Activated CD4-positive, CD25-positive, alpha-beta regulatory T cell treated with anti-CD3 and anti-CD28 coated beads, Interleukin-2, amount 50 U/mL, for 24 hours (primary cell): ENCODE measurements around the gene LANCL3.
"Not testable (repeated sequence)": the region's sequence is repeated elsewhere in the genome, so short reads cannot be mapped to it uniquely, and the experiment has no call there.

Experiments
- ATAC-seq, 2 donors: fragments of 150-1000 bp; cut with Tn5 transposase; one replicate each; pipeline ENCODE4 v1.10.0; 2021; ENCODE audit warnings: mild to moderate bottlenecking in 1 of 2, moderate library complexity in 1 of 2

Gene LANCL3

DNA sequence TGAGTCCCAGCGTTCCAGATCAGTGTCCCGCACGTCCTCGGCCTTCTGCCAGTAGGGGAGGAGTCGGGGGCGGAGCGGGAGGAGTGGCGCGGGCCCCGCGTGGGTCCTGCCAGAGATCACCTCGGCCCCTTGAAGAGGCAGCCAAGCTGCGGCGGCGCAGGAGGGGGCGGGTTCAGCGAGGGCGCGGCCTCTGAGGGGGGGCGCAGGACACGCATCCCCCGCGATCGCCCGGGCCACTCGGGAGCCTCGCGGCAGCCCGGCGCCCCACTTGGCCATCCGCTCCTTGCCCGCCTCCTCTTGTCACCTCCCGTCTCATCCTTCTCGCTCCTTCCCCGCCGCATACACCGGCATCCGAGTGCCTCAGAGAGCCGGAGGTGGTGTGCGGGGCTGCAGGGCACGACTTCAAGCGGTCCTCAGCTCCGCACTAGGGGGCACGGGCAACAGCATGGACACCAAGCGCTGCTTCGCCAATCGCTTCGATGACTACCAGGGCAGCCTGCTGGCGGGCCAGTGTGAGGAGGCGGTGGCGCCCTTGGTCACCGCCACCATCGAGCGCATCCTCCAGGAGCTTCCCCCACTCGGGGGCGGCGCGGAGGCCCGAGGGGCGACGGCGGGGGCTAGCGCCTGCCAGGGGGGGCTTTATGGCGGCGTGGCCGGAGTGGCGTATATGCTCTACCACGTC lies at the start of gene LANCL3:
LANCL3 (plus strand) TSS at position 236 of the 682 bp plus-strand sequence; CDS start at position 446, 210 bp downstream.
- ATAC-seq: not testable (repeated sequence)

GRCh38 chrX:37523673-37524072 lies 47.8 kb upstream of the LANCL3 start:
- ATAC-seq: not testable (repeated sequence)

DNA sequence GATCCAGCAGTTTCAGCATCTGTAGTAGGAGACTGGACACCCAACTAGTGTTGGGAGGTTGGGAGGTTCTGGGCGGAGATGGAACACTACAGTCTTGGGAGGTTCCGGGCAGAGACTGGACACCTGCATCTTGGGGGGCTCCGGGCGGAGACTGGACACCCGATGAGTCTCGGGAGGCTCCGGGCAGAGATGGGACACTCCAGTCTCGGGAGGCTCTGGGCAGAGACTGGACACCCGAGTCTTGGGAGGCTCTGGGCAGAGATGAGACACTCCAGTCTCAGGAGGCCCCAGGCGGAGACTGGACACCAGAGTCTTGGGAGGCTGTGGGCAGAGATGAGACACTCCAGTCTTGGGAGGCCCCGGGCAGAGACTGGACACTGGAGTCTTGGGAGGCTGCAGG lies 29.5 kb upstream of the LANCL3 start:
- no peak for ATAC-seq

DNA sequence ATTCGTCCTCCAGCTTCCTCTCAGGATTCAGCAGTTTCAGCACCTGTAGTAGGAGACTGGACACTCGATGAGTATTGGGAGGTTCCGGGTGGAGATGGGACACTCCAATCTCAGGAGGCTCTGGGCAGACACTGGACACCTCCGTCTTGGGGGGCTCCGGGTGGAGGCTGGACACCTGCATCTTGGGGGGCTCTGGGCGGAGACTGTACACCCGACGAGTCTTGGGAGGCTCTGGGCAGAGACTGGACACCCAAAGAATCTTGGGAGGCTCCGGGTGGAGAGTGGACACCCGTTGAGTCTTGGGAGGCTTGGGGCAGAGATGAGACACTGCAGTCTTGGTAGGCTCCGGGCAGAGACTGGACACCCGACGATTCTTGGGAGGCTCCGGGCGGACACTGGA lies 28.7 kb upstream of the LANCL3 start:
- no peak for ATAC-seq

GRCh38 chrX:37543324-37543723 lies 28.1 kb upstream of the LANCL3 start:
- ATAC-seq: no peak

DNA sequence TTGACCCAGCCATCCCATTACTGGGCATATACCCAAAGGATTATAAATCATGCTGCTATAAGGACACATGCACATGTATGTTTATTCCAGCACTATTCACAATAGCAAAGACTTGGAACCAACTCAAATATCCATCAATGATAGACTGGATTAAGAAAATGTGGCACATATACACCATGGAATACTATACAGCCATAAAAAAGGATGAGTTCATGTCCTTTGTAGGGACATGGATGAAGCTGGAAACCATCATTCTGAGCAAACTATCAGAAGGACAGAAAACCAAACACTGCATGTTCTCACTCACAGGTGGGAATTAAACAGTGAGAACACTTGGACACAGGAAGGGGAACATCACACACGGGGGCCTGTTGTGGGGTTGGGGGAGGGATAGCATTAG lies 26.9 kb upstream of the LANCL3 start:
- not testable (repeated sequence) for ATAC-seq

DNA sequence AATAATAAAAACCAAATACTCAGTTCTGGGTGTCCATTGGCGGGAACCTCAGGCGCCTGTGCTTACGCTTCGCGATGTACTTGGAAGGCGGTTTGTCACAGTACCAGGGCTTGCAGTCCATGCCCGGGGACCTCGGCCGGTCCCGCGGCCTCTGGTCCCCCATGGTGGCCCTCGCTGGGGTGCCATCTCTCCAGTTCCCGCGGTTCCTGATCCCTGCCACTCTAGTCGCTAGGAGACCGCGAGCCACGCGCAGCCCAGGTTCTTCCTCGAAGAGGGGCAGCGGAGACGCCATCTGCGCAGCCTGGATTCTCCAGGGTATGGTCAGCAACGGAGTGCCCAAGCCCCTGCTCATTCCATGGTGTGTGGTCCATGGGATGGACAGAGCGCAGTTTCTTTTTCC lies 26.4 kb upstream of the LANCL3 start:
- ATAC-seq: no peak

DNA sequence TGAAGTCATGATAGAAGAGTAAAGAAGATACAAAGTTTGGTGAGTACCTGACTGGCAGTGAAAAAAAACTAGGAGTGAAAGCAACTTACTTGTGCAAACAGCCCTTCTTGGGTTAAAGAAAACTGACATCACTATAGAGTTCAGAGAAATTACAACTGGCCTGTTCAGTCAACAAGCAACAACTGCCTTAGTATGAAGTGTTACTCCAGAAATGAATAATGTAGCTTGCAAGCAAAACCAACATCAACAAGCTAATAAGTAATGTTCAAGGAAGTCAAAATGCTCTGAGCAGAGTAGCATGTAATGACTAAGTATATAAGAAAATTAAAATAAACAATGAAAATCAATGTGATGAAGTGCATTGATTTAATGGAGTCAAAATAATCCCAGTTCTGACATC lies 21.8 kb upstream of the LANCL3 start:
- ATAC-seq: not testable (repeated sequence)

GRCh38 chrX:37553476-37553875 lies 18.0 kb upstream of the LANCL3 start:
- ATAC-seq: no peak

- ATAC-seq: not testable (repeated sequence)
Measured at GRCh38 chrX:37565254-37565653, 6.2 kb upstream of the LANCL3 start.

DNA sequence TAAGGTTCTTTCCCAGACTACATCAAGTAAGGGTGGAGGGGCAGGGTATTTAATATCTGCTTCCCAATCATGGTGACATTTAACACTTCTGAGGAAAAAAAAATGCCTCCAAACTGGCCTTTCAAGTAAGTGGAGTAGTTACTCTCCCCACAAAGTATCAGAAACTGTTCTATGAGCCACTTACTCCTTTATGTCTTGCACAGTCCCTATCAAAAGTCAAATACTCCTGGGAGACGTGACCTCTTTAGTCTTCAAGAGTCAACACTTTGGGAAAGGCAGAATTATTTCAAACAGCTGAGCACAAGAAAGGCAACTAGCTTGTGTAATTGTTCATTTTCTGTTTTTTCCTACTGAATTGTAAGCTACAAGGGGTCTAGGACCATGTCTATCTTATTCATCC lies 1.1 kb upstream of the LANCL3 start:
- not testable (repeated sequence) for ATAC-seq

DNA sequence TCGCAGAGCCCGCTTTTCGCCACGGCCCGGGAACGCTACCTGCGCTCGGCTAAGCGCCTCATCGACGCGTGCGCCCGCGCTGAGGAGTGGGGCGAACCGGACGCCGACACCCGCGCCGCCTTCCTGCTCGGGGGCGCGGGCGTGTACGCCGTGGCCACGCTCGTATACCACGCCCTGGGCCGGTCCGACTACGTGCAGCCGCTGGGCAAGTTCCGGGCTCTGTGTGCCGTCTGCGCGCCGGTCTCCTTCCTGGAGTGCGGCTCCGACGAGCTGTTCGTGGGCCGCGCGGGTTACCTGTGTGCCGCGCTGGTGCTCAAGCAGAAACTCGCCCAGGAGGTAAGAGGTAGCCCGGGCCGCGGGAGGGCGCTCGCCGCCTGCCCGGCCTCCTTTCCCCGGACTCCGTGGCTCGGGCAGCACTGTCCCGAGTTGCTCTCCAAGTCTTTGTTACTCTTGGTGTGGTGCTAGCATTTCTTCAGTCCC lies 687 bp downstream of the LANCL3 start:
- not testable (repeated sequence) for ATAC-seq

DNA sequence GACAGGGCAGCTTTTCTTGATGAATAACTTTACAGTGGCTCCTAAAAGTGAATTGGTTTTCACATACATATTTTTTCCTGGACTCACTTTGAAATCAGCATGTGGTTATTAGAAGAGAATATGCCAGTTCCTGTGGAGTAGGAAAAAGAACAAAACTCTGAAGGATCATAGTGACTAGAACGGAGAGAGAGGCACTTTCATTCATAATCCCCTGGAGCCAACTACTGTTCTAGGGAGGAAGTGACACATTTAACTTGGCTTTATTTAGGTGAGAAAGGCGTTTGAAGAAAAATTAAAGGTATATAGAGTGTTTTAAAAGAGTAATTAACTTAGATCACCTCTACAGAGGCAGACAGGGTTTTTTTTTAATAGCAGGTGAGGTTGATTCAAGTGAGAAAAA lies 1.7 kb downstream of the LANCL3 start:
- not testable (repeated sequence) for ATAC-seq

GRCh38 chrX:37578045-37578444 lies 6.6 kb downstream of the LANCL3 start:
- no peak for ATAC-seq

DNA sequence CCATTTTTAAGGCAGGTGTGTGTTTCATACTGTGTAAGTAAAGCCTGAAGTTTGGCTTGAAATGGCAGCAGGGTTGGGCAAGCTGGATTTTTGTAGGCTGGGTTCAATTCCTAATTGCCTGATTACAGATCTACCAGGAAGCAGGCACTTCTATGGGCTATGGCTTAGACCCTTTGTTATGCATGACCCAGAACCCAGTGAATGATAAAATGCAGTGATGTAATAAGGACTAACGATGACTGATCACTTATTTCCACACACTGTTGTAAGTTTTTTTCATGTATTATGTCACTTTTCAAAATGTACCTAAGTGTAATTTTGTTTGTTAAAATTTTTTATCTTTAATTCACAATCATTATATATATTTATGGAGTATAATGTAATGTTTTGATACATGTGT lies 8.6 kb downstream of the LANCL3 start:
- ATAC-seq: no peak

- ATAC-seq: not testable (repeated sequence)
Measured at GRCh38 chrX:37587337-37587736, 15.9 kb downstream of the LANCL3 start.

GRCh38 chrX:37590047-37590446 lies 18.6 kb downstream of the LANCL3 start:
- ATAC-seq: no peak

DNA sequence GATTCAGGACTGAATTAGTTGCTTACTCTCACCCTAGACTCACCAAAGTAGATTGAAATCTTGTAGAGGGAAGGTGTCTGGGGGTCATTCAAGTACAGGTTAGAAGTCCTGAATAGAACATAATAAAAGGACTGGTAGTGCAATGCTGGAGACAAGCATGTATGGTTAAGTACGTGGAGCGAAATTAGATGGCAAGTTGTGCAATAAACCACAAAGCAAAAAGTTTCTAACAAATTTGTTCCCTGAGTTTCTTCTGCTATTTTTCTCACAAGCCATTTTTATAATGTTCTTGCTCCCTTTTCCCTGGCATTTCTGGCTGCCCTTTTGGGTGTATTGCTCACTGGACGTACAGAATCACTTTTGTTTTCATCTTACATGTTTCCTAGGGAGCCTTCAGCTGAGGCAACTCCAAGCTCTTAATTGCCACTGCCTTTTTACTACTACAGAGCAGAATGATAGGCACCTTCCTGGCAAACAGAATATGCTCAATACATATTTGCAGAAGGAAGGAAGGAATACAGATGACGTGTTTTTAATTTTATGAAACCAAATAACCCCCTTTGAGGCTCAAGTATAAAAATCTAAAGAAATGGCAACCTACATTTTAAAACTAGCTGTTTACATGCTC lies 23.4 kb downstream of the LANCL3 start:
- ATAC-seq: no peak

- no peak for ATAC-seq
Measured at GRCh38 chrX:37599729-37600128, 28.3 kb downstream of the LANCL3 start.

DNA sequence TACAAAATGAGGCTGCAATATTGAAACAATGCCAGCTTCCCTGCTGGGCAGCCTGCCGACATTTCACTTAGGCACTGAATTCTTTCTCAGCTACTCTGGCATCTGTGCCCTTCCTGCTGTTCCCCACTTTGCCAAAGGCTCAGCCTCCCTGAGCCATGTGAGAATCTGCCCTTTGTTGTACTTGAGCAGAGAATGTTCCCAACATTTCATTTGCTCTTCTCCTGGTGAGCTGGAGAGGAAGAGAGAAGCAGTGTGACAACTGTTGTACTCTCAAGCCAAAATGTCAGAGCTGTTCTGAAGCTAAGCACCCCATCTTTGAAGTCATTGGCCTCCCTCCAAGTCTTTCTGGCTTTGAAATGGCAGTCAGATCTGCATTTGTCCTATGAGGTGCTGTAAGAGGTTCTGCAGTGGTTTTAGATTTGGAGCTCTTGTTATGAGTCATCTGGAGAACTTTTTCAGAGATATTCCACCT lies 32.5 kb downstream of the LANCL3 start:
- ATAC-seq: no peak

- no peak for ATAC-seq
Measured at GRCh38 chrX:37607243-37607642, 35.8 kb downstream of the LANCL3 start.

- no peak for ATAC-seq
Measured at GRCh38 chrX:37608156-37608555, 36.7 kb downstream of the LANCL3 start.

- ATAC-seq: no peak
Measured at GRCh38 chrX:37609727-37610126, 38.3 kb downstream of the LANCL3 start.

DNA sequence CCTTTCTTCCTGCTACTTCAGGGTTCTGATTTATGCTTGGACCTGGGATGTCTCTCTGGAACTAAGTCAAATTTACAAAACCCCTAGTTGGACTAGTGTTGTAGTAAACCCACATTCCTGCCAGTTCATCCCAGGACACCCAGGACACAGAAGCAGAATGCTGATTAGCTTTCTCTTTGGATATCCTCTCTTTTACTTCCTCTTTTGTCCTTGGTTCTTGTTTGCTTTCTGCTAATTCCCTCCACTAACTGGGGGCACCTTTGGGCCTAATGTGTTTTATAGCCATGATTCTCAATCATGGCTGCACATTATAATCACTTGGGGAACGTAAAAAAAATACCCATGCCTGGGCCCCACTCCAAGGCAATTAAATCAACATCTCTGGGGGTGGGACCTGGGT lies 42.5 kb downstream of the LANCL3 start:
- no peak for ATAC-seq
